Trophoblast cell (in vitro differentiated cells and primary cell): ENCODE measurements around the gene SMURF1.
A peak's percentile ranks its signal among the peaks of the same experiment; 100 is the strongest.

Experiments used
- DNase-seq, 2 donors: peaks; one replicate each; pipeline ENCODE4 v3.0.0-alpha.2; 2016
- H2AFZ ChIP-seq: 2 replicates; pipeline ENCODE4 v1.6.1; 2013; ENCODE audit warnings: low read length, moderate library complexity, mild to moderate bottlenecking; ENCODE audit not compliant: insufficient read depth, poor library complexity
- H2AK5ac ChIP-seq: 2 replicates; pipeline ENCODE4 v1.6.1; 2013; ENCODE audit warnings: mild to moderate bottlenecking, low read length
- H2BK120ac ChIP-seq: 2 replicates; pipeline ENCODE4 v1.6.1; 2013; ENCODE audit warnings: low read length, mild to moderate bottlenecking, moderate library complexity; ENCODE audit not compliant: insufficient read depth, poor library complexity
- H2BK12ac ChIP-seq: 2 replicates; pipeline ENCODE4 v1.6.1; 2013; ENCODE audit warnings: mild to moderate bottlenecking, low read length, moderate library complexity
- H2BK5ac ChIP-seq: 2 replicates; pipeline ENCODE4 v1.6.1; 2013; ENCODE audit warnings: low read length, low read depth, moderate library complexity, mild to moderate bottlenecking; ENCODE audit not compliant: poor library complexity
- H3K14ac ChIP-seq: 2 replicates; pipeline ENCODE4 v1.6.1; 2013; ENCODE audit warnings: mild to moderate bottlenecking, low read length
- H3K18ac ChIP-seq: 2 replicates; pipeline ENCODE4 v1.6.1; 2013; ENCODE audit warnings: mild to moderate bottlenecking, low read length
- H3K23ac ChIP-seq: 2 replicates; pipeline ENCODE4 v1.6.1; 2013; ENCODE audit warnings: low read length
- H3K27ac ChIP-seq: 2 replicates; pipeline ENCODE4 v1.5.1; 2013; ENCODE audit warnings: low read depth, mild to moderate bottlenecking, inconsistent platforms, low read length, moderate library complexity
- H3K27me3 ChIP-seq: 2 replicates; pipeline ENCODE4 v1.6.1; 2013; ENCODE audit warnings: inconsistent platforms, mild to moderate bottlenecking, low read length, moderate library complexity; ENCODE audit not compliant: insufficient read depth
- H3K36me3 ChIP-seq, 2 experiments: 1 replicate in 1 of 2; 2 replicates in 1 of 2; pipeline ENCODE4 v1.6.1; 2013; ENCODE audit warnings: low read length in 2 of 2, mild to moderate bottlenecking in 2 of 2, moderate library complexity in 1 of 2; ENCODE audit not compliant: insufficient read depth in 2 of 2, control insufficient read depth in 1 of 2
- H3K4ac ChIP-seq: 2 replicates; pipeline ENCODE4 v1.6.1; 2013; ENCODE audit warnings: low read depth, mild to moderate bottlenecking, low read length, moderate library complexity
- H3K4me1 ChIP-seq, 2 experiments: 1 replicate in 1 of 2; 2 replicates in 1 of 2; pipeline ENCODE4 v1.6.1; 2013; ENCODE audit warnings: low read length in 2 of 2, mild to moderate bottlenecking in 2 of 2, moderate library complexity in 1 of 2; ENCODE audit not compliant: insufficient read depth in 2 of 2, control insufficient read depth in 1 of 2
- H3K4me2 ChIP-seq: 2 replicates; pipeline ENCODE4 v1.6.1; 2013; ENCODE audit warnings: inconsistent platforms, mild to moderate bottlenecking, low read length, moderate library complexity
- H3K4me3 ChIP-seq: 2 replicates; pipeline ENCODE4 v1.5.1; 2013; ENCODE audit warnings: mild to moderate bottlenecking, low read depth, low read length, inconsistent platforms
- H3K79me1 ChIP-seq: one replicate; pipeline ENCODE4 v1.6.1; 2013; ENCODE audit warnings: low read length
- H3K79me2 ChIP-seq: 2 replicates; pipeline ENCODE4 v1.6.1; 2013; ENCODE audit warnings: low read length, mild to moderate bottlenecking; ENCODE audit not compliant: control insufficient read depth, insufficient read depth, poor library complexity
- H3K9ac ChIP-seq: 2 replicates; pipeline ENCODE4 v1.6.1; 2013; ENCODE audit warnings: mild to moderate bottlenecking, low read length
- H3K9me3 ChIP-seq: 2 replicates; pipeline ENCODE4 v1.6.1; 2013; ENCODE audit warnings: low read depth, mild to moderate bottlenecking, control low read depth, inconsistent platforms, low read length; ENCODE audit not compliant: insufficient read depth
- H4K12ac ChIP-seq: 2 replicates; pipeline ENCODE4 v1.6.1; 2013; ENCODE audit warnings: low read depth, mild to moderate bottlenecking, low read length, moderate library complexity
- H4K8ac ChIP-seq: 2 replicates; pipeline ENCODE4 v1.6.1; 2013; ENCODE audit warnings: low read depth, mild to moderate bottlenecking, low read length, moderate library complexity
- H4K91ac ChIP-seq: one replicate; pipeline ENCODE4 v1.6.1; 2013; ENCODE audit warnings: low read depth, mild to moderate bottlenecking, low read length, moderate library complexity
- WGBS: extraction: QIAGEN DNeasy Blood & Tissue Kit; methylation state at CpG from one replicate; pipeline ENCODE4 v1.1.7; 2013; ENCODE audit warnings: missing lambda C conversion rate; ENCODE audit not compliant: insufficient read length, insufficient coverage; ENCODE audit errors: extremely low coverage; 5-methylcytosine and 5-hydroxymethylcytosine counted together

SMURF1 gene

DNA sequence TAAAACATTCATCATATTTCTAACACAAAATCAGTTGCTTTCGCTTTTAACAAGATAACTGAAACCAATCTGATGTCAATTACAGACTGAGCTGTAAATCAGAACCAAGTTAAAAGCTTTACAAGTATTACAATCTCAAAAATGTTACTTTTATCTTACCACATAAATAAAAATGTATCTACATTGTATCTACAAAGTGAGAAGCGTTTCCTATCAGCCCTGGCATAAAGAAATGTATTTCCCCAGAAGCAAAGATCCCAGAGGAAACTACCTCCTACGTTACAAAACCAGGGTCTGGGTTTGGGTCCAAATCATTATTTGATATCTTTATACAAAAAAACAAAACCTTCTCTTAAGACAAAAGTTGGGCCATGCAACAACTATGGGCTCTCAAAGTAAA is 2.6 kb downstream of the SMURF1 start:
- Histone ChIP-seq H2BK120ac (no peak overlapping the region), H3K23ac (no peak overlapping the region), H4K12ac (no peak overlapping the region), H3K4me3 (no peak overlapping the region), H2BK5ac (no peak overlapping the region), H3K79me2 (peaks cover 16% of the 10 kb centered on the region), H3K4me2 (peak overlapping the region; percentile 57), H3K27me3 (no peaks in the 10 kb centered on the region), H3K14ac (no peak overlapping the region), H2BK12ac (no peak overlapping the region), H4K8ac (no peak overlapping the region), H3K18ac (no peak overlapping the region), H2AK5ac (no peak overlapping the region), H3K36me3 (peaks cover 0 to 3% of the 10 kb centered on the region in 2 experiments), H3K9me3 (no peaks in the 10 kb centered on the region), H3K4ac (no peak overlapping the region), H3K79me1 (peaks cover 21% of the 10 kb centered on the region), H3K27ac (peak overlapping the region; percentile 96), H3K4me1 (peaks cover 7 to 17% of the 10 kb centered on the region in 2 experiments), H4K91ac (no peak overlapping the region), H2AFZ (no peak overlapping the region), H3K9ac (no peak overlapping the region)
- no peak for DNase-seq
- 100% methylated on average over 1 of the region's 3 CpGs for WGBS

DNA sequence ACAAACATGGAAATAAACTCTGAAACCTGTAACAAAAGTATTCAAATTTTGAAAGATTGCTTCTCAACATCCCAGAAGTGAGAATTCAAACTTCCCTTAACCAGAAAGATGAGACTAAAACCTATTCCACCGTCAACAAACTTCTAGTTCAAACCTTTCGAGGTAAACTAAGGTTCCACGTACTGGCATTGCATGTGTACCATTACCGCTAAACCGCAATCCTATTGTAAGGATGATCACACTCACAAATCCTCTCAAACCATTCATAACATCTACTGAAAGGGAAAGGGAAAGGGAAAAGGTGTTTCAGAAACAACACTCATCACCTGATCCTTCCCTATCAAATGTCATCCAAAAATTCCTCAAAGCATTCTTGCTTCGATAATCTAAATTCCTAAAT is 3.1 kb downstream of the SMURF1 start:
- WGBS: 100% methylated on average over 1 of the region's 6 CpGs
- Histone ChIP-seq H3K23ac (no peak overlapping the region), H3K9me3 (no peaks in the 10 kb centered on the region), H3K79me2 (peaks cover 16% of the 10 kb centered on the region), H4K91ac (no peak overlapping the region), H3K36me3 (peaks cover 0 to 3% of the 10 kb centered on the region in 2 experiments), H3K27ac (peak overlapping the region; percentile 2), H2AK5ac (no peak overlapping the region), H4K8ac (no peak overlapping the region), H2BK12ac (no peak overlapping the region), H3K4ac (no peak overlapping the region), H2BK120ac (no peak overlapping the region), H3K4me1 (peaks cover 7 to 17% of the 10 kb centered on the region in 2 experiments), H3K27me3 (no peaks in the 10 kb centered on the region), H2AFZ (no peak overlapping the region), H3K9ac (no peak overlapping the region), H3K4me2 (no peak overlapping the region), H3K18ac (no peak overlapping the region), H2BK5ac (no peak overlapping the region), H3K79me1 (peaks cover 21% of the 10 kb centered on the region), H4K12ac (no peak overlapping the region), H3K14ac (no peak overlapping the region), H3K4me3 (no peak overlapping the region)
- no peak for DNase-seq

DNA sequence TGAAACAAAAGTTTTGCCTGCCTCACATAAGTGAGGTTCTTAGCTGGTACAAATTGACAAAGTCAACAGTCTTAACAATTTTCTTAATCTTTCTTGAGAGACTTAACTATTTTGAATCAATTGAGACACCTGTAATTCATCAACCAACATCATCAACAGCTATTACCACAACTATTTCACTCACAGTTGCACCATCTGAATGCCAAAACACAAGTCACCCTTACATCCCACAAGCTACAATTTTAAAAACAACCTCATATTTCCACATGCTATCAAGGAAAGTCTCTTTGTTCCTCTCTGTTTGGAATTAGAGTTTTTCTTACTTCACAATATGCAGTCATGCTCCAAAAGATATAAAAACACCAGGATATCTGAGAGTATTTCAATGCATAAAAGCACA is 4.9 kb downstream of the SMURF1 start:
- peaks cover 17% of the 10 kb centered on the region for H3K79me1 ChIP-seq
- H2AK5ac ChIP-seq: no peak overlapping the region
- H2BK12ac ChIP-seq: no peak overlapping the region
- H3K23ac ChIP-seq: no peak overlapping the region
- H3K36me3 ChIP-seq: peaks cover 0 to 3% of the 10 kb centered on the region in 2 experiments
- no peaks in the 10 kb centered on the region for H3K9me3 ChIP-seq
- H2BK120ac ChIP-seq: no peak overlapping the region
- H2AFZ ChIP-seq: no peak overlapping the region
- no peak overlapping the region for H2BK5ac ChIP-seq
- no peaks in the 10 kb centered on the region for H3K27me3 ChIP-seq
- H4K12ac ChIP-seq: no peak overlapping the region
- no peak overlapping the region for H4K8ac ChIP-seq
- peaks cover 14% of the 10 kb centered on the region for H3K79me2 ChIP-seq
- no peak overlapping the region for H3K14ac ChIP-seq
- H3K27ac ChIP-seq: no peak overlapping the region
- peaks cover 4 to 11% of the 10 kb centered on the region in 2 experiments for H3K4me1 ChIP-seq
- no peak overlapping the region for H3K4me2 ChIP-seq
- no peak overlapping the region for H3K18ac ChIP-seq
- H4K91ac ChIP-seq: no peak overlapping the region
- H3K9ac ChIP-seq: no peak overlapping the region
- no peak for DNase-seq
- peak overlapping the region; percentile 70 for H3K4ac ChIP-seq
- H3K4me3 ChIP-seq: no peak overlapping the region

DNA sequence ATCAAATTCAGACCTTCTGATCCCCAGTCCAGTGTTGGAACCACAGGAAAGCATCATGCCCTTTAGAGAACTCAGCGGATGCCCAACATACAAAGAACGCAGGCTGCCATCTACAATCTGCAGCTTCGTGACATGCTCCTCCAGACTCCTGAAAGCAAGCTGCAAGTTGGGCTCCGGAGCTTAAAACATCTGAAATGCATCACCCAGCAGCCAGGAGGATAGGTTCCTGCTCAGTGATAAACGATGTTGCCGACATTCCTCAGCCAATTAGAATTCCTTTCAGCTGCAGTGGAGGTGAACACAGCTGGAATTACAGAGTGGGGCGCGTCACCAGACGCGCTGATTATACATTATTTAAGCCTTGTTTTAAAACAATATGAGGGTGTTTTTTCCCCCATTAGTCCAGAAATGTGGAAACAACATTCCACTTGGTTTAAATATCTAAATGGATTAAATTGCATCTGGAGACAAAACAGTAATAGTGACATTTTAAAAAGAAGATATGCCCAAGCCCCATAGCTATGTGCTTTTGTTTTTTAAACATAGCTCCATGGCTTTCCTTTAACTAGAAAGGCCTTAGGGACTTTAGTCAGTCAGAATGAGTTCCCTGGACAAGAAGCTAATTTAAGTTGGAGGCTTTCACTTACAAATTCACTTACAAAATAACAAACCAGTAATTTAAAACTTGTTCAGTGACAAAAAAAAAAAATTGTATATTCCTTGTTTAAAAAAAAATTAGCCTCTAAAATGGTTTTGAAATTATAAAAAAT is 6.3 kb downstream of the SMURF1 start:
- DNase-seq: peak; percentile 92 to 94
- no peak overlapping the region for H2BK5ac ChIP-seq
- H3K79me2 ChIP-seq: peaks cover 14% of the 10 kb centered on the region
- H3K4ac ChIP-seq: no peak overlapping the region
- H4K12ac ChIP-seq: no peak overlapping the region
- no peak overlapping the region for H3K4me3 ChIP-seq
- H3K4me1 ChIP-seq: peaks cover 6 to 11% of the 10 kb centered on the region in 2 experiments
- no peak overlapping the region for H4K91ac ChIP-seq
- H2AFZ ChIP-seq: no peak overlapping the region
- H2AK5ac ChIP-seq: no peak overlapping the region
- no CpG with 5 or more reads among the region's 10 CpGs for WGBS
- no peak overlapping the region for H3K9ac ChIP-seq
- peaks cover 11% of the 10 kb centered on the region for H3K79me1 ChIP-seq
- no peak overlapping the region for H3K14ac ChIP-seq
- peaks cover 0 to 3% of the 10 kb centered on the region in 2 experiments for H3K36me3 ChIP-seq
- no peak overlapping the region for H3K23ac ChIP-seq
- H3K9me3 ChIP-seq: no peaks in the 10 kb centered on the region
- H3K18ac ChIP-seq: no peak overlapping the region
- H3K27me3 ChIP-seq: no peaks in the 10 kb centered on the region
- H2BK12ac ChIP-seq: no peak overlapping the region
- H3K4me2 ChIP-seq: peak overlapping the region; percentile 7
- H4K8ac ChIP-seq: no peak overlapping the region
- no peak overlapping the region for H2BK120ac ChIP-seq
- H3K27ac ChIP-seq: peak overlapping the region; percentile 76
